Measurements from ENCODE around the gene TEX19.

GRCh38 chr17:82318169-82318498 is 40.9 kb upstream of the TEX19 start:
- no peak for TF ChIP-seq POLR2A (IDR thresholded peaks at IDR 0.05; ENCODE audit: low read length)
- no peak for TF ChIP-seq CTCF (IDR thresholded peaks at IDR 0.05)
- no peak for TF ChIP-seq MAZ (IDR thresholded peaks at IDR 0.05; ENCODE audit: borderline replicate concordance, low read depth, low read length)
- no peak for TF ChIP-seq MAFK (IDR thresholded peaks at IDR 0.05; ENCODE audit: partially characterized antibody)
- TF ChIP-seq REST (IDR thresholded peaks at IDR 0.05), result no peak
- no peak for TF ChIP-seq RAD21 (conservative IDR thresholded peaks at IDR 0.05 in 1 of 2, IDR thresholded peaks at IDR 0.05 in 1 of 2)
- no peak for TF ChIP-seq FOSL2 (IDR thresholded peaks at IDR 0.05)
- TF ChIP-seq FOSL2 (CRISPR knock-in tag; IDR thresholded peaks at IDR 0.05), result no peak
- TF ChIP-seq RNF2 (IDR thresholded peaks at IDR 0.05; ENCODE audit: borderline replicate concordance, low read depth), result no peak
- no peak for TF ChIP-seq CHD2 (IDR thresholded peaks at IDR 0.05; ENCODE audit: low read length, partially characterized antibody)
- TF ChIP-seq HDAC2 (IDR thresholded peaks at IDR 0.05), result no peak

Measured in A549 (cell line).